Skeletal muscle tissue (tissue), 4 donors: ENCODE data around the gene EXT2. TPM values are rescaled to one million over a fixed set of nuclear protein-coding genes. Genes with fewer than 3 reads are reported as not detected.

Experiments
- H3K27ac ChIP-seq: one replicate; pipeline ENCODE4 v1.7.0; 2013; ENCODE audit warnings: mild to moderate bottlenecking, low read depth, low read length, inconsistent platforms
- H3K27me3 ChIP-seq, 3 donors: one replicate each; pipeline ENCODE4 v1.7.0; 2013; ENCODE audit warnings: low read length in 3 of 3; ENCODE audit not compliant: control insufficient read depth in 3 of 3, insufficient read depth in 3 of 3
- H3K36me3 ChIP-seq, 3 donors: one replicate each; pipeline ENCODE4 v1.7.0; 2013; ENCODE audit warnings: low read length in 3 of 3; ENCODE audit not compliant: control insufficient read depth in 3 of 3, insufficient read depth in 3 of 3
- H3K4me1 ChIP-seq, 3 donors: one replicate each; pipeline ENCODE4 v1.7.0; 2013; ENCODE audit warnings: low read length in 3 of 3, mild to moderate bottlenecking in 3 of 3; ENCODE audit not compliant: control insufficient read depth in 3 of 3, insufficient read depth in 3 of 3
- H3K4me3 ChIP-seq, 3 donors: one replicate each; pipeline ENCODE4 v1.7.0; 2013; ENCODE audit warnings: low read length in 3 of 3
- H3K9ac ChIP-seq, 3 donors: one replicate each; pipeline ENCODE4 v1.7.0; 2013; ENCODE audit warnings: low read length in 3 of 3, mild to moderate bottlenecking in 3 of 3, moderate library complexity in 2 of 3, low read depth in 1 of 3
- H3K9me3 ChIP-seq, 3 donors: one replicate each; pipeline ENCODE4 v1.7.0; 2013; ENCODE audit warnings: low read length in 3 of 3; ENCODE audit not compliant: control insufficient read depth in 3 of 3
- total RNA-seq: library from RNA; depleted of rRNA; stranded (reverse); fragments of >200 nt; gene quantifications from one replicate; pipeline ENCODE4 v1.2.3, GENCODE V29; 2014
- donor health status: Osteomylitis.

The EXT2 gene
- total RNA-seq, 1 donor from 2014 or later = 106 TPM

DNA sequence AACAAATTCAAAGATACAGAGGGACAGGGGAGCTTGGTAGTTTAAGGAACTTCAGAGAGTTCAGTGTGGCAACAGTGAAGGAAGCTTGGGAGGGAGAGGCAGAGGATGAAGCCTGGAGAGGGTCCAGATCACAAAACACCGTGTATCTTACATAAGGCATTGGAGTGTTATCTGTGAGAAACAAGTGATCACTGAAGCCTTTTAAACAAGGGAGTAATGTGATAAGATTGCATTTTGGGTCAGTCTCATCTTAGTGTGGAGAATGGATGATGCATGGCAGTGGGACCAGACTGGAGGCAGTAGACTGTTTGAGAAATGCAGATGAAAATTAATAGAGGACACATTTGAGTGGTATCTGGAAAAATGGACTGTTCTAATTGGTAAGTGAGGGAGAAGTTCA, 79.4 kb downstream of the EXT2 start:
- Histone ChIP-seq H3K27me3 (no peaks in the 10 kb centered on the region), H3K36me3 (peaks cover 0 to 13% (median 0%) of the 10 kb centered on the region in 3 donors), H3K27ac (no peak overlapping the region), H3K9ac (no peak overlapping the region), H3K9me3 (no peaks in the 10 kb centered on the region), H3K4me3 (no peak overlapping the region), H3K4me1 (peaks cover 5 to 13% (median 10%) of the 10 kb centered on the region in 3 donors)

DNA sequence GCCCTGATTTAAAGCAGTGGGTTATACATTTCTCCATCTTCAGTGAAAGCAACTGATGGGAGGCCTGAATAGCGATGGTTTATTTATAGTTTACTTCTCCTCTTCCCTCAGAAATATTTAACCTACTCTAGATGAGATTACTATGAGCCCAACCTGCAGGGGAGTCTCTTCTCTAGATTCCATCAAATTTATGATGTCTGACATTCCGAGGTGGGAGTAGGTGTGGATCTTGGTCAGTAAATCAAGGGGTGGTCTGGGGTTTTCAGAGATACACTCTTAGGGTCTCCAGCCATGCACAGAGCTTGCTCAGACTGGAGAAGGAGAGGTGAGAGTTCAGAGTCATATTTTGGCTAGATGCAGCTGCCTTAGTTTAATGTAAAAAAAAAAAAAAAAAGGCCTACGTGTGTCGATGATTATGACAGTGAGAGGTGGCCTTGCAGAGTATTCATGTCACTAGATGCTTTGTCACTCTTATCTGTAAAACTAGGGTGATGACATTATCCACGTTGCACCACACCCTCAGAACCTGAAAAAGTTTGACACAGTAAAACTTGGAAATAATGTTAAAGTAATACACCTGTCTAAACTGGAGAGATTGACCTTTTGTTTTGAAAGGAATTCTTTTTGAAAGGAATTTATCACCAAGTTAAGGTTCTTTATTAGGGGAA, 81.2 kb downstream of the EXT2 start:
- H3K4me1 ChIP-seq = peaks cover 5 to 13% (median 10%) of the 10 kb centered on the region in 3 donors
- no peaks in the 10 kb centered on the region for H3K9me3 ChIP-seq
- H3K27me3 ChIP-seq = no peaks in the 10 kb centered on the region
- H3K4me3 ChIP-seq = no peak overlapping the region
- H3K36me3 ChIP-seq = peaks cover 0 to 9% (median 0%) of the 10 kb centered on the region in 3 donors
- H3K9ac ChIP-seq = no peak overlapping the region
- no peak overlapping the region for H3K27ac ChIP-seq

DNA sequence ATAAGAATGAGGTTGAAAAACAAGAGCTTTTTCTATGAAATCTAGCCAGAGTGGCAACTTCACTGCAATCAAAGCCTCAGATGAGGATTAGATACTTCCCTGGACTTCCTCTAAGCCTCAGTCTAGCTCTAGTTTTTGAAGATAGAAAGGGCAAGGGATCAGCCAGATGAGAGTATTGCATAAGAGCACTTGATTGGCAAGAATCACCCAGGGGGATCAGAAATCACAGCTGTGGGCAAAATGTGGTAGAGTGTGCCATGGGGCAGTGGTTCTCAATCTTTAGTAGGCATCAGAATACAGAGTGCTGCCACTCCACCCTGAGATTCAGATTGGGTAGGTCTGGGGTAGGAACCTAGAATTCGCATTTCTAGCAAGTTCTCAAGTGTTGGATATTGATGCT, 82.4 kb downstream of the EXT2 start:
- Histone ChIP-seq H3K27me3 (no peaks in the 10 kb centered on the region), H3K36me3 (peaks cover 0 to 4% (median 0%) of the 10 kb centered on the region in 3 donors), H3K4me3 (no peak overlapping the region), H3K9me3 (no peaks in the 10 kb centered on the region), H3K9ac (no peak overlapping the region), H3K27ac (no peak overlapping the region), H3K4me1 (peaks cover 5 to 13% (median 10%) of the 10 kb centered on the region in 3 donors)

DNA sequence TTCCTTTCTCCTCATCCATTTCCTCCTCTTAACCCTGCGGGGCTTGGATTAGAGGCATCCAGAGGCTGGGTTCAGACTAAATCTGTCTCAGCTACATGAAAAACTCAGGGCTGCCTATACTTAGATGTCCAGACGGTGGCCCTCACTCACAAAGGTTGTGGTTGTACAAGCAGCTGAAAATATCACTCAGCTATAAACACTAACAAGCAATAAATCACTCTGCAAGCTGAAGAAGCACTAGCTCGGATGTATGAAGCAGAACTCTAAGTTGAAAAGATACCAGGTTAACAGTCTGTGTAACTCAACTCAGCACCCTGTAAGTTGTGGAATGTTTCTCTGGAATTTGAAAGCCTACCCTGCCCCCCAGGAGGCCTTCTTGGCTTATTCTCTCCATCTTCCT, 82.9 kb downstream of the EXT2 start:
- peaks cover 0 to 2% (median 0%) of the 10 kb centered on the region in 3 donors for H3K36me3 ChIP-seq
- H3K27ac ChIP-seq = no peak overlapping the region
- H3K4me1 ChIP-seq = peaks cover 5 to 13% (median 10%) of the 10 kb centered on the region in 3 donors
- H3K27me3 ChIP-seq = no peaks in the 10 kb centered on the region
- H3K4me3 ChIP-seq = no peak overlapping the region
- H3K9me3 ChIP-seq = no peaks in the 10 kb centered on the region
- no peak overlapping the region for H3K9ac ChIP-seq

- Histone ChIP-seq H3K9ac (no peak overlapping the region), H3K36me3 (peaks cover 0 to 2% (median 0%) of the 10 kb centered on the region in 3 donors), H3K4me3 (no peak overlapping the region), H3K4me1 (peaks cover 5 to 13% (median 10%) of the 10 kb centered on the region in 3 donors), H3K27ac (no peak overlapping the region), H3K9me3 (no peaks in the 10 kb centered on the region), H3K27me3 (no peaks in the 10 kb centered on the region)
Measured at GRCh38 chr11:44179173-44179572, 83.7 kb downstream of the EXT2 start.

- no peak overlapping the region for H3K27ac ChIP-seq
- H3K27me3 ChIP-seq = no peaks in the 10 kb centered on the region
- peaks cover 5 to 13% (median 10%) of the 10 kb centered on the region in 3 donors for H3K4me1 ChIP-seq
- no peaks in the 10 kb centered on the region for H3K9me3 ChIP-seq
- H3K36me3 ChIP-seq = no peaks in the 10 kb centered on the region
- no peak overlapping the region for H3K9ac ChIP-seq
- no peak overlapping the region for H3K4me3 ChIP-seq
Measured at GRCh38 chr11:44180107-44180506, 84.6 kb downstream of the EXT2 start.

DNA sequence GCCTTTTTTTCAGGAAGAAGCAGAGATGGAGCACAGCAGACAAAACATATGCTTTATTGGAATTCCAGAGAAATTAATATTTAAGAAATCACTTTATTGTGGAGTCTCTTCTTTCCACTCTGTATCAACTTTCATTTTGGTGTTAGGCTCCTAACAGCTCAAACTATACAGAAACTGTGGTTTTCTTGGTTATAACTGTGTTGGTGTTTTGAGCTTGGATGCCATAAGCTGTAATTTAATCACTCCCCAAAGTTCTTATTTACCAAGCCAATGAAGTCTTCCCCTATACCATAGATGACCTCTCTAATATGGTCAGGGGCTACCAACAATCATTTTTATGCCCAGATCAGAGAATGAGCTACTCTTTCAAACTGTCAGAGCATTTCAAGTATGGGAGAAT, 90.0 kb downstream of the EXT2 start:
- no peak overlapping the region for H3K27ac ChIP-seq
- no peaks in the 10 kb centered on the region for H3K27me3 ChIP-seq
- no peak overlapping the region for H3K9ac ChIP-seq
- no peaks in the 10 kb centered on the region for H3K36me3 ChIP-seq
- H3K4me3 ChIP-seq = no peak overlapping the region
- H3K4me1 ChIP-seq = no peaks in the 10 kb centered on the region
- peaks cover 3 to 4% (median 4%) of the 10 kb centered on the region in 3 donors for H3K9me3 ChIP-seq

- Histone ChIP-seq H3K36me3 (no peaks in the 10 kb centered on the region), H3K9ac (no peak overlapping the region), H3K27me3 (no peaks in the 10 kb centered on the region), H3K9me3 (peaks cover 3 to 4% (median 4%) of the 10 kb centered on the region in 3 donors), H3K27ac (no peak overlapping the region), H3K4me3 (no peak overlapping the region), H3K4me1 (no peaks in the 10 kb centered on the region)
Measured at GRCh38 chr11:44186321-44186930, 90.9 kb downstream of the EXT2 start.

DNA sequence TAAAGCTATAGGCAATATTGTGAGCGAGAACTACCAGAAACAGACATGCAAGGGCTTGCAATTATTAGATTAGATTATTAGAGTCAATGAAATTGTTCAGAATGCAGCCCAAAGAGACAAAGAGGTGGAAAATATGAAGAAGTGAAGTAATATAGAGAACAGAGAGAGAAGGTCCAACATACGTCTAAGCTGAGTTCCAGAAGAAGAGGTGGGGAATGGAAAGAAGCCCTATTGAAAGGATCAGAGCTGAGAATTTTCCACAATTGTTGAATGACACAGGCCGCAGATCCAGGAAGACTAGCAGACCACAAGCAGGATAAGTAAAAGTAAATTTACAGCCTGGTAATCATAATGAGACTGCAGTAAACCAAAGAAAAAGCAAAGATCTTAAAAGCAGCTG, 93.2 kb downstream of the EXT2 start:
- H3K4me1 ChIP-seq = peaks cover 0 to 2% (median 0%) of the 10 kb centered on the region in 3 donors
- no peak overlapping the region for H3K4me3 ChIP-seq
- peaks cover 3 to 4% (median 4%) of the 10 kb centered on the region in 3 donors for H3K9me3 ChIP-seq
- no peaks in the 10 kb centered on the region for H3K27me3 ChIP-seq
- no peak overlapping the region for H3K9ac ChIP-seq
- H3K27ac ChIP-seq = no peak overlapping the region
- no peaks in the 10 kb centered on the region for H3K36me3 ChIP-seq
